22Rv1 (cell line): ENCODE results near the gene MET.

Source experiments
- H3K27ac ChIP-seq: fragments of 450-650 bp; 2 replicates; pipeline ENCODE4 v1.5.1; 2017
- CTCF ChIP-seq: fragments of 450-650 bp; IDR thresholded peaks from 2 replicates; pipeline ENCODE4 v1.5.1; 2017; ENCODE audit warnings: mild to moderate bottlenecking
- ZFX ChIP-seq: fragments of 450-650 bp; IDR thresholded peaks from 2 replicates; pipeline ENCODE4 v1.6.1; 2017; ENCODE audit warnings: antibody characterized with exemption, borderline replicate concordance

Gene MET

GRCh38 chr7:116763647-116764046 lies 91.7 kb downstream of the MET start:
- TF ChIP-seq CTCF (no peak), ZFX (no peak)
- no peak overlapping the region for H3K27ac ChIP-seq

- H3K27ac ChIP-seq: no peak overlapping the region
- TF ChIP-seq CTCF: no peak
- no peak for TF ChIP-seq ZFX
These were observed 94.9 kb downstream of the MET start for GRCh38 chr7:116766881-116767280.

GRCh38 chr7:116769546-116769945 lies 97.5 kb downstream of the MET start:
- no peak for TF ChIP-seq ZFX
- no peak for TF ChIP-seq CTCF
- no peak overlapping the region for H3K27ac ChIP-seq

GRCh38 chr7:116770941-116771340 lies 98.9 kb downstream of the MET start:
- peak overlapping the region; percentile 83 for H3K27ac ChIP-seq
- TF ChIP-seq CTCF: no peak
- TF ChIP-seq ZFX: no peak

GRCh38 chr7:116771640-116772039 lies 99.6 kb downstream of the MET start:
- TF ChIP-seq CTCF: no peak
- no peak for TF ChIP-seq ZFX
- peak overlapping the region; percentile 83 for H3K27ac ChIP-seq

- peak overlapping the region; percentile 83 for H3K27ac ChIP-seq
- TF ChIP-seq ZFX (no peak), CTCF (no peak)
These were observed 100.4 kb downstream of the MET start for GRCh38 chr7:116772423-116772863.

- H3K27ac ChIP-seq: peak overlapping the region; percentile 83
These were observed 101.1 kb downstream of the MET start for GRCh38 chr7:116772926-116773749.

More at GRCh38 chr7:116772926-116773749, 101.1 kb downstream of the MET start:
- TF ChIP-seq CTCF: no peak
- no peak for TF ChIP-seq ZFX
